Measurements from ENCODE around the gene IL15RA. TPM values are rescaled to one million over a fixed set of nuclear protein-coding genes. Genes with fewer than 3 reads are reported as not detected.

The IL15RA gene
- total and polyA plus RNA-seq, 10 of the 15 experiments (the other 5 are each of a cell fraction or from before 2014, with no cell fraction given) = 2.0 to 14.8 (median 12.1) TPM

DNA sequence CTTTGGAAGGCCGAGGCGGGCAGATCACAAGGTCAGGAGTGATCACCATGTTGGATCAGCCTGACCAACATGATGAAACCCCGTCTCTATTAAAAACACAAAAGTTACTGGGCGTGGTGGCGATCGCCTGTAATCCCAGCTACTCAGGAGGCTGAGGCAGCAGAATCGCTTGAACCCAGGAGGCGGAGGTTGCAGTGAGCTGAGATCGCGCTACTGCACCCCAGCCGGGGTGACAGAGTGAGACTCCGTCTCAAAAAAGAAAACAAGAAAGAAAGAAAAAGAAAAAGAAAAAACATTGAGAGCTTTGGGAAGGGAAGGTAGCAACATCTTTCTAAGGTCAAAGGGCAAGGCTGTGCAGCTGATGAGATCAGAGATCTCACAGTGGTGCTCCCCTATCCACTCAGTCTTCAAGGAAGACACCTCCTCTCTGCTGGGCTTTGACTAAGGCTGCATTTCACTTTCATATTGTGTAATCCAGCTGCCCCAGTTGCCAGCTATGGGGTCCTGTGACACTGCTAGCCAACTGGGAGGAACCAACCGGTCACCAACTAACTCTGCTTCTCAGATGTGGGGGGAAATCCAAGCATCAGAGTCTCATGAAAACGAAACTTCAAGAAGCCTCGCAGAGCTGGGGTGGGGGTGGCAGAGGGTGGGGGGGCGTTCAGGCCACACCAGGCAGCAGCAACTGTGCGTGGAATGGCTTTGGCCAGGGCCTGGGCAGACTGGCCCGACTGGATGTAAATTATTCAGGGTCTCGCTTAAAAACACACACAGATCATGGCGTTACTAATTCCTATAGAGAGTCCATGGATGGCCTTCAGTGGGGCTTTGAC, 1.5 kb downstream of the IL15RA start (continued):
- TF ChIP-seq ZBTB11 (CRISPR knock-in tag; IDR thresholded peaks at IDR 0.05) = no peak
- no peak for TF ChIP-seq NFYA (IDR thresholded peaks at IDR 0.05; ENCODE audit: borderline replicate concordance, low read depth, low read length)
- peak; percentile 83 for TF ChIP-seq JUNB (IDR thresholded peaks at IDR 0.05)
- TF ChIP-seq SPI1 (IDR thresholded peaks at IDR 0.05; ENCODE audit: borderline replicate concordance, insufficient read depth, low read depth, low read length) = no peak
- TF ChIP-seq SREBF1 (IDR thresholded peaks at IDR 0.05; ENCODE audit: low read length) = no peak
- peak in 1 of 2 experiments; percentile 51; a peak in 1 of 3 replicates for TF ChIP-seq EGR1 (IDR thresholded peaks at IDR 0.05; ENCODE audit: borderline replicate concordance in 1 of 2, low read depth in 2 of 2, low read length in 2 of 2)
- TF ChIP-seq BACH1 (IDR thresholded peaks at IDR 0.05; ENCODE audit: borderline replicate concordance) = no peak
- peak; percentile 84 for TF ChIP-seq HDGF (IDR thresholded peaks at IDR 0.05)
- TF ChIP-seq, protein P1, sequence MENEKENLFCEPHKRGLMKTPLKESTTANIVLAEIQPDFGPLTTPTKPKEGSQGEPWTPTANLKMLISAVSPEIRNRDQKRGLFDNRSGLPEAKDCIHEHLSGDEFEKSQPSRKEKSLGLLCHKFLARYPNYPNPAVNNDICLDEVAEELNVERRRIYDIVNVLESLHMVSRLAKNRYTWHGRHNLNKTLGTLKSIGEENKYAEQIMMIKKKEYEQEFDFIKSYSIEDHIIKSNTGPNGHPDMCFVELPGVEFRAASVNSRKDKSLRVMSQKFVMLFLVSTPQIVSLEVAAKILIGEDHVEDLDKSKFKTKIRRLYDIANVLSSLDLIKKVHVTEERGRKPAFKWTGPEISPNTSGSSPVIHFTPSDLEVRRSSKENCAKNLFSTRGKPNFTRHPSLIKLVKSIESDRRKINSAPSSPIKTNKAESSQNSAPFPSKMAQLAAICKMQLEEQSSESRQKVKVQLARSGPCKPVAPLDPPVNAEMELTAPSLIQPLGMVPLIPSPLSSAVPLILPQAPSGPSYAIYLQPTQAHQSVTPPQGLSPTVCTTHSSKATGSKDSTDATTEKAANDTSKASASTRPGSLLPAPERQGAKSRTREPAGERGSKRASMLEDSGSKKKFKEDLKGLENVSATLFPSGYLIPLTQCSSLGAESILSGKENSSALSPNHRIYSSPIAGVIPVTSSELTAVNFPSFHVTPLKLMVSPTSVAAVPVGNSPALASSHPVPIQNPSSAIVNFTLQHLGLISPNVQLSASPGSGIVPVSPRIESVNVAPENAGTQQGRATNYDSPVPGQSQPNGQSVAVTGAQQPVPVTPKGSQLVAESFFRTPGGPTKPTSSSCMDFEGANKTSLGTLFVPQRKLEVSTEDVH (IDR thresholded peaks at IDR 0.05; ENCODE audit: low read depth, partially characterized antibody) = no peak
- TF ChIP-seq ETV6 (conservative IDR thresholded peaks at IDR 0.05 in 1 of 2, IDR thresholded peaks at IDR 0.05 in 1 of 2; ENCODE audit: borderline replicate concordance in 1 of 2, low read depth in 1 of 2) = peak in 1 of 2 experiments; percentile 51; a peak in 1 of 4 replicates
- peak; percentile 62; the same call in 1 of the 2 replicates for TF ChIP-seq BCL11A (IDR thresholded peaks at IDR 0.05; ENCODE audit: low read depth, low read length)
- no peak for TF ChIP-seq ZZZ3 (IDR thresholded peaks at IDR 0.05; ENCODE audit: control insufficient read depth, insufficient read length, low read depth)
- TF ChIP-seq, protein P2, sequence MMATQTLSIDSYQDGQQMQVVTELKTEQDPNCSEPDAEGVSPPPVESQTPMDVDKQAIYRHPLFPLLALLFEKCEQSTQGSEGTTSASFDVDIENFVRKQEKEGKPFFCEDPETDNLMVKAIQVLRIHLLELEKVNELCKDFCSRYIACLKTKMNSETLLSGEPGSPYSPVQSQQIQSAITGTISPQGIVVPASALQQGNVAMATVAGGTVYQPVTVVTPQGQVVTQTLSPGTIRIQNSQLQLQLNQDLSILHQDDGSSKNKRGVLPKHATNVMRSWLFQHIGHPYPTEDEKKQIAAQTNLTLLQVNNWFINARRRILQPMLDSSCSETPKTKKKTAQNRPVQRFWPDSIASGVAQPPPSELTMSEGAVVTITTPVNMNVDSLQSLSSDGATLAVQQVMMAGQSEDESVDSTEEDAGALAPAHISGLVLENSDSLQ (IDR thresholded peaks at IDR 0.05) = no peak; the same call in 1 of the 2 replicates
- TF ChIP-seq ATF3 (IDR thresholded peaks at IDR 0.05; ENCODE audit: borderline replicate concordance, extremely low read depth, low read depth, low read length) = no peak
- no peak for TF ChIP-seq ZNF274 (IDR thresholded peaks at IDR 0.05; ENCODE audit: insufficient read depth, insufficient read length)
- TF ChIP-seq WRNIP1 (IDR thresholded peaks at IDR 0.05; ENCODE audit: borderline replicate concordance, low read depth, low read length) = no peak
- TF ChIP-seq SP1 (IDR thresholded peaks at IDR 0.05; ENCODE audit: low read depth, low read length) = peak; percentile 21
- TF ChIP-seq ASH2L (IDR thresholded peaks at IDR 0.05; ENCODE audit: borderline replicate concordance, low read depth) = no peak
- 0 out of 2 replicates have a peak, but pooled peaks have one; percentile 11 for TF ChIP-seq RAD21 (IDR thresholded peaks at IDR 0.05; ENCODE audit: insufficient read depth, low read depth, low read length)
- no peak for TF ChIP-seq KLF5 (IDR thresholded peaks at IDR 0.05; ENCODE audit: partially characterized antibody)
- TF ChIP-seq FOXK2 (IDR thresholded peaks at IDR 0.05) = no peak
- peak; percentile 40; the same call in 1 of the 2 replicates for TF ChIP-seq YY1 (IDR thresholded peaks at IDR 0.05; ENCODE audit: low read depth, low read length)

Measured in GM12878 (cell line).